SJSA1 (cell line): ENCODE results near the gene RAET1E. TPM values are rescaled to one million over a fixed set of nuclear protein-coding genes. Genes with fewer than 3 reads are reported as not detected.
"Not testable (repeated sequence)": the region's sequence is repeated elsewhere in the genome, so short reads cannot be mapped to it uniquely, and the experiment has no call there.

Experiments
- DNase-seq, 2 experiments: peaks; one replicate each; pipeline ENCODE4 v3.0.0-alpha.2; 2015 to 2020; ENCODE audit warnings: low spot score in 2 of 2, low read depth in 1 of 2
- H3K27ac ChIP-seq: fragments of 250-450 bp; sonication (Bioruptor Pico); 2 replicates; pipeline ENCODE4 v1.5.1; 2020; ENCODE audit warnings: mild to moderate bottlenecking, moderate library complexity
- H3K27me3 ChIP-seq: fragments of 250-450 bp; sonication (Bioruptor Pico); replicated peaks from 2 replicates; pipeline ENCODE4 v1.5.1; 2020; ENCODE audit warnings: mild to moderate bottlenecking, moderate library complexity
- H3K36me3 ChIP-seq: fragments of 250-450 bp; sonication (Bioruptor Pico); 2 replicates; pipeline ENCODE4 v1.5.1; 2020; ENCODE audit warnings: mild to moderate bottlenecking
- H3K4me1 ChIP-seq: fragments of 250-450 bp; sonication (Bioruptor Pico); replicated peaks from 2 replicates; pipeline ENCODE4 v1.6.1; 2021; ENCODE audit warnings: mild to moderate bottlenecking
- H3K4me3 ChIP-seq: fragments of 250-450 bp; sonication (Bioruptor Pico); 2 replicates; pipeline ENCODE4 v1.5.1; 2020; ENCODE audit warnings: mild to moderate bottlenecking
- H3K9me3 ChIP-seq: fragments of 250-450 bp; sonication (Bioruptor Pico); replicated peaks from 2 replicates; pipeline ENCODE4 v1.5.1; 2020; ENCODE audit warnings: mild to moderate bottlenecking
- total RNA-seq: library from RNA; depleted of rRNA; stranded (reverse); fragments of >200 nt; shearing (Covaris generic); gene quantifications from 2 replicates; pipeline ENCODE4 v1.2.3, GENCODE V29; 2014

Gene RAET1E
- total RNA-seq, 1 experiment from 2014 or later, result not detected

DNA sequence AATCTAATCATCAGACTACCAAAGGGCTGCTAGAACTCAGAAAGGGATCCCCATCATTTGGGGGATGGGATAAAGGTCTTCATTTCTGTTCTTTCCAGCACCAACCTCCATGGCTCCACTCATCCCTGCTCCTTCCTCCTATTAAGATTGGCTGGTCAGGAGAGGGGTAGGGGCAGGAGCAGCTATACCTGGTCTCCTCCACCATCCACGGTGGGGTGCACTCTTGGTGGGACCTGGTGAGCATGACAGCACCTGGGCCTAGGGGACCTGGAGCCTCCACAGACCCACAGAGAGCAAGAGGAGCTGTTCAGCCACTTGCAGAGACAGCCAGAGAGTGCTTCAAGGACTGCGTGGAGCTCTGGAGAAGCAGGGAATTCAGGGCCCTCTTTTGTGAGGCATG is 37.8 kb upstream of the RAET1E start:
- H3K4me3 ChIP-seq, result no peak overlapping the region
- peaks cover 9% of the 10 kb centered on the region for H3K4me1 ChIP-seq
- H3K27me3 ChIP-seq, result peaks cover 44% of the 10 kb centered on the region
- H3K27ac ChIP-seq, result no peak overlapping the region
- no peaks in the 10 kb centered on the region for H3K36me3 ChIP-seq
- DNase-seq, result no peak
- H3K9me3 ChIP-seq, result no peaks in the 10 kb centered on the region

DNA sequence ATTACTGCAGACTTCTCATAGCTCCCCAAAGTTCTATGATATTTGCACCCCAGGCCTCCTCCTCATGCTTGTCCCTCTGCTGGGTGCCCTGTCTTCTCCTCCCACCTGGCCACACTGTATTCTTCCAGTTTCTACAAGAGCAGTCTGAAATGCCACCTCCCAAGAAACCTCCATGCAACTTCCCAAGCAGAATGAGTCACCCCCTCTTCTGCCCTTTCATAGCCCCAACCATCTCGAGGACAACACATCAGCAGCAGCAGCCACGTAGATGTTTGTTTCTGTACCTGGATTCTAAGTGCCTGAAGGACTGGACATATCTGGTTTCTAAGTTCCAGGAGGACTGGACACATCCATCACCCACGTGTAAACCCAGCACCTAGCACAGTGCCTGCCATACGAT is 37.3 kb upstream of the RAET1E start:
- Histone ChIP-seq H3K27ac (no peak overlapping the region), H3K27me3 (peaks cover 49% of the 10 kb centered on the region)
- DNase-seq, result no peak

DNA sequence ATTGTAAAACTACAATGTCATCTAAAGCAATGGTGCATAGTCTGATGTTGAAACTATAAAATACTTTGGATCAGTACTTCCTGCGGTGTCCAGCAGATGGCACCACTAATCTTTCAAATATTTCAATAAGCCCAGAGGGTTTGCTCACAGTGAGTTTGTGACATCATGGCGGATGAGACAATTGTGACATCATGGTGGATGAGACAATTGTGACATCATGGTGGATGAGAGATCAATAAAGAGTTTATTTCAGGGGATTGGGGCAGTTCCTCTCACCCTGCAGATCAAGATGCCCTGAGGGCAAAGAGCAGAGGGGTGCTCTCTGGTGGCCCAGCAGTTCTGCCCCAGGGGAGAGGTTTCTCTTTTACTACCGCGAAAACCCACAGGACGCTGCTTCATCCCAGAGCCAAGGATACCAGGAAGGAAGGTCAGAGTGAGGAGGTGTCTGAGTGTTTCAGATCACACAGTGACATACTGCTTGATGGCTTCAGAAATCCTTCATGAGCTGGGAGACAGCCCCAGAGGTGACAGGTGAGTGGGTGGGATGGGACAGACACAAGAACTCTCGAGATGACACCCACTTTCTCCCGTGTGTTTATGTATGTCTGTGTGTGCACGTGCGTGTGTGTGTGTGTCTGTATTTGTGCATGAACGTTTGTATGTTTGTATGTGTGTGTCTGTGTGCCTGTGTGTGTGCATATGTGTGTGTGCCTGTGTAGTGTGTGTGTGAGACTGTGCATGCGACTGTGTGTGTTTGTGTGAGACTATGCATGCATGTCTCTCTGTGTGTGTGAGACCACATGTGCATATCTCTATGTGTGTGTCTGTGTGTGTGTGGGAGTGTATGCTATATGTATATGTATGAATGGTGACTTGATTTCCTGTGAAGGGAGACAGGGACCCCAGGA is 36.6 kb upstream of the RAET1E start:
- Histone ChIP-seq H3K4me1 (peaks cover 9% of the 10 kb centered on the region), H3K4me3 (no peak overlapping the region), H3K27ac (no peak overlapping the region), H3K9me3 (no peaks in the 10 kb centered on the region), H3K36me3 (no peaks in the 10 kb centered on the region), H3K27me3 (peaks cover 56% of the 10 kb centered on the region)
- DNase-seq, result peak; percentile 59 to 62

More for the DNA sequence above, 37.3 kb upstream of the RAET1E start:
- no peaks in the 10 kb centered on the region for H3K36me3 ChIP-seq
- H3K4me3 ChIP-seq, result no peak overlapping the region
- H3K4me1 ChIP-seq, result peaks cover 9% of the 10 kb centered on the region
- no peaks in the 10 kb centered on the region for H3K9me3 ChIP-seq

DNA sequence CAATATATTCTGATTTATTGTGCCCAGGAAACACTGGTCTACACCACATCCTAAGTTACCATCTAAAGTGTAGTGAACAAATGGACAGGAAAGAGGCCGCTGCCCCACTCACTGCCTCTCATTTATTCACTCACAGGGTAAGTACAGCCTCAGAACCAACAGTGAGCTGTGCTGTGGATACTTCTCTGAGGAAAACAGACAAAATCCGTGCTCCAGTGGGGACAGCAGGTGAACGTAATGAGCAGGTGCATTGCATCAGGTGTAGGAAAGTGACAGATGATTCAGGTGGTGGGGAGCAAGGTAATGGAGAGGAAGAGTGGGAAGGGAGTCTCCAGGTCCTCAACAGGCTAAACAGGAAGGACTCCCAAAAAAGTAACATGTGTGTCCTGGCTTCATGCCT is 35.5 kb upstream of the RAET1E start:
- peaks cover 55% of the 10 kb centered on the region for H3K27me3 ChIP-seq
- peaks cover 4% of the 10 kb centered on the region for H3K4me1 ChIP-seq
- H3K27ac ChIP-seq, result no peak overlapping the region
- no peak for DNase-seq
- H3K36me3 ChIP-seq, result no peaks in the 10 kb centered on the region
- H3K4me3 ChIP-seq, result no peak overlapping the region
- H3K9me3 ChIP-seq, result no peaks in the 10 kb centered on the region

DNA sequence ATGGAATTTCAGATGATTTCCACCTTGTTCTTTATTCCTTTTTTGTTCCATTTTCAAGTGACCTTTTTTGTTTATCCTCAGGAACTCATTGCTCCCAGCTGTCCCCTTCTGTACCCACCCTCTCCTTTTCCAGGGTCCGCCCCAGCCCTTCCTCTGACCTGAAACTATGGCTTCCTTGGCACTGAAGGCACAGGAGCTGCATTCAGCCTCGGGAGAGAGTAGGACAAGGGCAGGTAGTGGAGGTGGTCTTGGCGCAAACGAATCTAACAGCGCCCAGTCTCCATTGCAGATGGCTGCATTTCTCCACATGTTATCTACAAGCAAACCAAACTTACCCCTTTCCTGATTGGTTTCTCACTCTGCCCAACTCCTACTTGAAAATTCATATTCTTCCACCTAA is 35.1 kb upstream of the RAET1E start:
- H3K36me3 ChIP-seq, result no peaks in the 10 kb centered on the region
- H3K27me3 ChIP-seq, result peaks cover 52% of the 10 kb centered on the region
- no peaks in the 10 kb centered on the region for H3K4me1 ChIP-seq
- no peaks in the 10 kb centered on the region for H3K9me3 ChIP-seq
- H3K27ac ChIP-seq, result no peak overlapping the region
- no peak overlapping the region for H3K4me3 ChIP-seq
- no peak for DNase-seq

DNA sequence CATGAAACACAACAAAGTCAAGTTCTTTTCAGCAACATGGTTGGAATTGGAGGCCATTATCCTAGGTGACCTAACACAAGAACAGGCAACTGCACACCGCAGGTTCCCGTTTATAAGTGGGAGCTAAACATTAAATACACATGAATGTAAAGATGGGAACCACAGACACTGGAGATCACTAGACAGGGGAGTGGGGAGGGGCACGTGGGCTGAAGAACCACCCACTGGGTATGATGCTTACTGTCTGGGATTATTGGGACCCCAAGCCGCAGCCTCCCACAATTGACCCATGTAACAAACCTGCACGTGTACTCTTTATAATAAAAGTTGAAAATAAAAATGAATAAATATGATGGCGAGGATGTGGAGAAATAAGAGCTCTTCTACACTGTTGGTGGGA is 33.6 kb upstream of the RAET1E start:
- no peak overlapping the region for H3K27ac ChIP-seq
- no peaks in the 10 kb centered on the region for H3K36me3 ChIP-seq
- no peaks in the 10 kb centered on the region for H3K4me1 ChIP-seq
- peaks cover 42% of the 10 kb centered on the region for H3K27me3 ChIP-seq
- no peaks in the 10 kb centered on the region for H3K9me3 ChIP-seq
- no peak overlapping the region for H3K4me3 ChIP-seq
- DNase-seq, result no peak

DNA sequence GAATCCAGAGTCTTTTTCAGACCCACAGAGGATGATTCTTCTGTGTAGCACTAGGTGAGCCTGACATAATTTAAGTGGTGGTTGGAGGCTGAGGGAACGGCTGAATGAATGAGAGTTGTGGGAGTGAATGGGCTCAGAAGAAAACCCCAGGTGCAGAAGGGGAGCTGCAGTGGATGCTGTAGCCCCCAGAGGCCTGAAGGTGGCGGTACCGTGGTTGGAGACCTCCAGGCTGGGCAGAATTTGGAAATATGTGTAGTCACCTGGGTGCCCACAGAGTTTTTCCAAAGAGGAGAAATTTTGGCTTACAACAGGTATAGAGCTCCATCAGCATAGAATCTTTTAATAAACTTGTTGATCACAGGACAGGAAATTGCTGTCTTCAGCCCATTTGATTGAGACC is 31.5 kb upstream of the RAET1E start:
- Histone ChIP-seq H3K27ac (no peak overlapping the region), H3K27me3 (peaks cover 35% of the 10 kb centered on the region), H3K9me3 (no peaks in the 10 kb centered on the region), H3K4me3 (no peak overlapping the region), H3K4me1 (peaks cover 5% of the 10 kb centered on the region), H3K36me3 (no peaks in the 10 kb centered on the region)
- DNase-seq, result peak in 1 of 2 experiments; percentile 35

DNA sequence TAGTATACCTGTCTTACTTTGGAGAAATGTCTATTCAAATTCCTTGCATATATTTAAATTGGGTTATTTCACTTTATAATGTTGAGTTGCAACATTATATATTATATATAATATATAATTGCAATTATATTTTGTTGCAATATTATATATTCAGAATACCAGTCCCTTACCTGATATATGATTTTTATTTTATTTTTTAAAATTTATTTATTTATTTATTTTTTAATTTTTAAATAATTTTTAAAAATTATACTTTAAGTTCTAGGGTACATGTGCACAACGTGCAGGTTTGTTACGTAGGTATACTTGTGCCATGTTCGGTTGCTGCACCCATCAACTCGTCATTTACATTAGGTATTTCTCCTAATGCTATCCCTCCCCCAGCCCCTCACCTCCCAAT is 29.1 kb upstream of the RAET1E start:
- Histone ChIP-seq H3K4me1 (peaks cover 15% of the 10 kb centered on the region), H3K27me3 (peaks cover 27% of the 10 kb centered on the region)
- not testable (repeated sequence) for H3K4me3 ChIP-seq, H3K27ac ChIP-seq, H3K36me3 ChIP-seq, H3K9me3 ChIP-seq, DNase-seq

DNA sequence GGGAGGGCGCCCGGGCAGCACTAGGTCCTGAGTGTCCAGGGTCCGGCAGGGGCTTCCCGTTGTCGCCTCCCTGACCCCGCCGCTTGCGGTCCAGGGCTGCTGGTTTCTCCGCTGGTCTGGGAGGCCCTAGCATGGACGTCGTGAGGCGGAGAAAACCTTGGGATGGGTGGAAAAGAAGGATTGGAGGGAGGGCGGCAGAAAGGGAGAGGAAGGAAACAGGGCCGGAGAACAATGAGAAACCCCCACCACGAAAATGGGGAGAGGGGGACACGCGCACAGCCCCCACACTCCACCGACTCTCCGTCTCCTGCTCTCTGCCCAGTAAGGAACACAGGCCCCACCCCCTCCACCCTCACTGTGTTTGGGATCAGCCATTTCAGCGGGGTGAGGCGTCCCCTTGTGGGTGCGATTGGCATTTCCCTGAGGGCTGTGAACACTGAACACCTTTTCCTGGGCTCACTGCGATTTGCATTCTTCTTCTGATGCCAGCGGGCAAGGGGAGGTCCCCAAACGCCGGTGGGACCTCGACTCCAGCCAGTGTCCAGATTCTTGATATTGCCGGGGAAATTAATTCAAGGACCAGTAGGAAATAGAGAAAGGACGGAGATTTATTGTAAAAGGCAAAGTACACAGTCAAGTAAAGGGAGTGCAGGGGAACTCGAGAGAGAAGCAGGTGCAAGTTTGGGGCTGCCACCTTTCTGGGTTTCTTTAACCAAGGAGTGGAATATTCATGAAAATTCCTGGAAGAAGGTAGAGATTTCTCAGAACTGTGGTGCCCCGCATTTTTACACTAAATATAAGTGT is 28.3 kb upstream of the RAET1E start:
- Histone ChIP-seq H3K9me3 (no peaks in the 10 kb centered on the region), H3K4me3 (peak overlapping the region; percentile 18), H3K4me1 (peaks cover 15% of the 10 kb centered on the region), H3K27ac (no peak overlapping the region), H3K27me3 (peaks cover 22% of the 10 kb centered on the region), H3K36me3 (no peaks in the 10 kb centered on the region)
- DNase-seq, result peak; percentile 82 to 89

DNA sequence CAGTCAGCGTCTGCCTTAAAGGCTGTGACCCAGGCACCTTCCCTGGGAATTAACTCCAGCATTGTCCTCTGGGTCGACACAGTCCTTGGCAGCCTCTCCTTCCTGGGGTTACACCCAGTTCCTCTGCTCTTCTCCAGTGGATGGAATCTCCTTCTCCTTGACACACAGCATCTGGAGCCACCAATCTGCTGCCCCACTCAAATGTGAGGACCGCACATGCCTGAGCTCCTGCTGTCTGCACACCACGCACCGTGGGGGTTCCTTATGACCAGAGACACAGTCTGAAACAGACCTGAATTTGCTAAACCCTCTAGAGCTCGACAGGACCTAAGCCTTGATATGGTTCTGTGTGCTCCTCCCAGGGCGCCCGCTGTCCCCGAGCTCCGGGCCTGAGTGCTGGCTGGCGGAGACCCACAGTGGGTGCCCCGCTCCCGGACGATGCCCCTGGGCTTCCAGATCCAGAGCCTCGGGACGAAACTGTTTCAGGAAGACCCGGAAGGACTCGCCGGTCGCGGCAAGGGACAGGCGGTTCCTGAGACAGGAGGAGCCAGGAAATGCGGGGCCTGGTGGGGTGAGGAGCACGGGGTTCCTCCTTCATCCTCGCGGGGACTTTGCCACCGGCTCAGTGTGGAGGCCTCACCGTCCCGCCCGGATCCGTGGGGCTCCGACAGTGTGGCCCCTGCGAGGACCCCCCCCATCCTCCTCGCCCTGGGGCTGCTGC is 27.5 kb upstream of the RAET1E start:
- Histone ChIP-seq H3K27me3 (peaks cover 14% of the 10 kb centered on the region), H3K27ac (no peak overlapping the region), H3K4me3 (peak overlapping the region; percentile 18), H3K4me1 (peaks cover 15% of the 10 kb centered on the region), H3K9me3 (no peaks in the 10 kb centered on the region), H3K36me3 (no peaks in the 10 kb centered on the region)
- peak in 1 of 2 experiments; percentile 43 for DNase-seq

DNA sequence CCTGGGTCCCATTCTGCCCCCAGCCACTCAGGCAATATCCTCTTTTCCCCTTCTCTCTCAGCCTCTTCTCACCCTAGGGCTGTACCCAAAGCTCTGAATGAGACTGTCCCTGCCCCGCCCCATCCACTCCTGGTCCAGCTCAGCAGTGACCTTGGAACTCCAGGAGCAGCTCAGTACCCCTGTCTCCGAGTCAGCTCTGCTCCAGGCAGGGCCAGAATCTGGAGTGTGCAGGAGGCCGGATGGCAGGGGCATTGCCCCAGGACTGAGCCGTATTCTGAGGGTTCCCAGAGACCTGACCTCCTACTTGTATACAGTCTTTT is 27.0 kb upstream of the RAET1E start:
- Histone ChIP-seq H3K27me3 (peaks cover 9% of the 10 kb centered on the region), H3K4me1 (peaks cover 15% of the 10 kb centered on the region), H3K9me3 (no peaks in the 10 kb centered on the region), H3K4me3 (no peak overlapping the region), H3K36me3 (no peaks in the 10 kb centered on the region), H3K27ac (no peak overlapping the region)
- peak in 1 of 2 experiments; percentile 25 for DNase-seq

DNA sequence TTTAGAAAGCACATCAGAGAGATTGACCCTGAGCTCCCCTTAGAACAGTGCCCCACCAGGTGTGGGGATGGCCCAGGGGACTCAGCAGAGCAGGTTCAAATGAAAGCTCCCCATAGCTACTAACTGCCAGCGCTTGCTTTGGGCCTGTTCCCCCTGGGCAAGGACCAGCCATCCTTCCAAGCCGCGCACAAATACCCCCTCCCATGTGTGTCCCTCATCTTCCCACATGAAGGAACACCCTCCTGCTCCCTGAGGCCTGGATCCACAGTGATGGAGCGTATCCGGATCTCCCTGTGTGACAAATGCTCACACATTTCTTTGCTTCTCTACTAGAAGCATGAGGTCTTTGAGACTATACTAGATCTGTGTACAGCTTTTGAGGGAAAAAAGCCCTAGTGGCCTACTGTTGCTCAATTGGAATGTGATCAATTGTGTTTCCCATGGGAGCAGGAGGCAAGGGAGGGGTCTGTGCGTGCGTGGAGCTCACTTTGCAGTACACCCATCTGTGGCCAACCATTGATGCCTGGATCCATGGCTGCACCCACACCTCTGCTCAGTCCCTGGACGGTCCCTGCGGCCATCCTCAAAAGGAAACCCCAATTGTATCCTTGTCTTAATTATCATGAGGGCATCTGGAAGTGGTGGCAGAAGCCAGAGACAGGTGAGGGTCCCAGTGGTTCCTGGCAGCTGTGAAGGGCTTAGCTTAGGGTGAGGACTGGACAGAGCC is 26.5 kb upstream of the RAET1E start:
- Histone ChIP-seq H3K27me3 (peaks cover 5% of the 10 kb centered on the region; the same call in 1 of the 2 replicates), H3K36me3 (no peaks in the 10 kb centered on the region), H3K27ac (no peak overlapping the region), H3K9me3 (no peaks in the 10 kb centered on the region), H3K4me3 (no peak overlapping the region), H3K4me1 (peaks cover 15% of the 10 kb centered on the region)
- peak in 1 of 2 experiments; percentile 22 for DNase-seq

DNA sequence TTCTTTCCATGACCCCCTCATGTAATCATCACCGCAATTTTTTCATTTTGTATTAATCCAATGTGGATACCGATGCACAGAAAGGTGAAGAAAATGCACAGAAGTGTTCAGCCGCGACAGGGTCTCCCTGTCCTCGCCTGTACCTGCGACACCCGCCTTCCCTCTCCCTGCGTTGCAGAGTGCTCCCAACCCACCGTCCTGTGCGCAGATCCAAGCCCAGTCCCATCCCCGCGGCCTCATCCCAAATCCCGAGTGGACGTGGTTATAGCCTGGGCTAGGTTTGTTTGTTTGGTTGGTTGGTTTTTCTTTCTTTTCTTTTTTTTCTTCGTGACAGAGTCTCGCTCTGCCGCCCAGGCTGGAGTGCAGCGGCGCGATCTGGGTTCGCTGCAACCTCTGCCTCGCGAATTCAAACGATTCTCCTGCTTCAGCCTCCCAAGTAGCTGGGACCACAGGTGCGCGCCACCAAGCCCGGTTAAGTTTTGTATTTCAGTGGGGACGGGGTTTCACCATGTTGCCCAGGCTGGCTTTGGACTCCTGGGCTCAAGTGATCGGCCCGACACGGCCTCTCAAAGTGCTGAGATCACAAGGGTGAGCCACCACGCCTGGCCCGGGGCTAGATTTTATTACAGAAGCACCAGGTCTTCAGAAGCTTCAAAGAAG is 25.5 kb upstream of the RAET1E start:
- DNase-seq, result no peak
- Histone ChIP-seq H3K9me3 (no peaks in the 10 kb centered on the region), H3K4me1 (peaks cover 15% of the 10 kb centered on the region), H3K27me3 (no peaks in the 10 kb centered on the region; the same call in 1 of the 2 replicates), H3K27ac (no peak overlapping the region), H3K36me3 (no peaks in the 10 kb centered on the region), H3K4me3 (peak overlapping the region; percentile 43)
